Measurements from ENCODE around the gene CREBBP. TPM values are rescaled to one million over a fixed set of nuclear protein-coding genes. Genes with fewer than 3 reads are reported as not detected.
A peak's percentile ranks its signal among the peaks of the same experiment; 100 is the strongest.
"Not testable (repeated sequence)": the region's sequence is repeated elsewhere in the genome, so short reads cannot be mapped to it uniquely, and the experiment has no call there.

CREBBP gene
- total RNA-seq (ENCODE audit: low replicate concordance): 26.6 and 31.5 TPM in 2 replicates

DNA sequence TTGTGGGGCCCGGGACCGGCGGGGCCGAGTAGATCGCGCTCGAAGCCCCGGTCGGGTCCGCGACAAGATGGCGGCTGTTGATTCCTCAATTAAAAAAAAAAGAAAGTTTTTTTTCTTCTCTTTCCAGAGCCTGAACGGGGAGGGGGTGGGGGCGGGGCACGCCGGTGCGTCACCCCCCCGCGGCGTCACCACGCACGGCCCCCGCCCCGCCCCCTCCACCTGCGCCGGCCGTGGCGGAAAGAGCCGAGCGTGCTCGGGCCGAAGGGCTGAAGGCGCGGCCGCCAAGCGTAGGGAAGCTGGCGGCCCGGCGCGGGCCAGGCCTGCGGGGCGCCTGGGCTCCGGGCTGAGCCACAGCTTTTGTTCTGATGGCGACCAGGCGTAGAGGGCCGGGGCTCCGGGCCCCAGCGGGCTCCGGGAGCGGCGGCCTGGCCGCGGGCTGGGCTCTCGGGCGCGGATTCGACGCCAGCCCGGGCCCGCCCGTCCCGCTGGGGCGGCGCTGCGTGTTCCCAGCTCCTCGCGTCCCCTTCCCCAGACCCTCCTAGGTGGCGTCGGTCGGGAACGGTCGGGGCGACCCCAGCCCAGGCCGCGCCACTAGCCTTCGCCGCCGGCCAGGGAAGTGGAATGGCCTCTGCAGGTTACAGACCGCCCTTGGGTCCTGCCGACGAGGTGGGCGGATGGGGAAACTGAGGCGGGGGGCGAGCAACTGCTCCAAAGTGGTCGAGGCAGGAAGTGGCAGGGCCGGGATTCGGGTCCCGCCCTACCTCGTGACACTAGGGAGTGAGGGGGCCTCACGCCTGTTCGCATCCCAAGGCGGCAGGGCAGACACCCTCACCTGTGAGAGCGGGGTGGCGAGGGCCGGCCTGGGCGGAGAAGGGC lies at the start of gene CREBBP:
Gene CREBBP, minus strand, starts transcription at position 91 of the 876 bp plus-strand sequence. CDS start 797 bp downstream, outside the sequence.
- peak; percentile 83 for DNase-seq (ENCODE audit: low read depth)
- TF ChIP-seq, protein P1, sequence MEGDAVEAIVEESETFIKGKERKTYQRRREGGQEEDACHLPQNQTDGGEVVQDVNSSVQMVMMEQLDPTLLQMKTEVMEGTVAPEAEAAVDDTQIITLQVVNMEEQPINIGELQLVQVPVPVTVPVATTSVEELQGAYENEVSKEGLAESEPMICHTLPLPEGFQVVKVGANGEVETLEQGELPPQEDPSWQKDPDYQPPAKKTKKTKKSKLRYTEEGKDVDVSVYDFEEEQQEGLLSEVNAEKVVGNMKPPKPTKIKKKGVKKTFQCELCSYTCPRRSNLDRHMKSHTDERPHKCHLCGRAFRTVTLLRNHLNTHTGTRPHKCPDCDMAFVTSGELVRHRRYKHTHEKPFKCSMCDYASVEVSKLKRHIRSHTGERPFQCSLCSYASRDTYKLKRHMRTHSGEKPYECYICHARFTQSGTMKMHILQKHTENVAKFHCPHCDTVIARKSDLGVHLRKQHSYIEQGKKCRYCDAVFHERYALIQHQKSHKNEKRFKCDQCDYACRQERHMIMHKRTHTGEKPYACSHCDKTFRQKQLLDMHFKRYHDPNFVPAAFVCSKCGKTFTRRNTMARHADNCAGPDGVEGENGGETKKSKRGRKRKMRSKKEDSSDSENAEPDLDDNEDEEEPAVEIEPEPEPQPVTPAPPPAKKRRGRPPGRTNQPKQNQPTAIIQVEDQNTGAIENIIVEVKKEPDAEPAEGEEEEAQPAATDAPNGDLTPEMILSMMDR (IDR thresholded peaks at IDR 0.05; ENCODE audit: insufficient read depth, low read length): no peak
- H3K4me3 ChIP-seq (ENCODE audit: low read depth, low read length): peak within 1 kb of the TSS; percentile 91

- H3K4me3 ChIP-seq (ENCODE audit: low read depth, low read length); DNase-seq (ENCODE audit: low read depth): not testable (repeated sequence)
These were observed 46.6 kb upstream of the CREBBP start for GRCh38 chr16:3927147-3927546.

- TF ChIP-seq, protein P1 (IDR thresholded peaks at IDR 0.05; ENCODE audit: insufficient read depth, low read length): no peak
- DNase-seq (ENCODE audit: low read depth): no peak
- no peak overlapping the region for H3K4me3 ChIP-seq (ENCODE audit: low read depth, low read length)
These were observed 44.2 kb upstream of the CREBBP start for GRCh38 chr16:3924763-3925162.

DNA sequence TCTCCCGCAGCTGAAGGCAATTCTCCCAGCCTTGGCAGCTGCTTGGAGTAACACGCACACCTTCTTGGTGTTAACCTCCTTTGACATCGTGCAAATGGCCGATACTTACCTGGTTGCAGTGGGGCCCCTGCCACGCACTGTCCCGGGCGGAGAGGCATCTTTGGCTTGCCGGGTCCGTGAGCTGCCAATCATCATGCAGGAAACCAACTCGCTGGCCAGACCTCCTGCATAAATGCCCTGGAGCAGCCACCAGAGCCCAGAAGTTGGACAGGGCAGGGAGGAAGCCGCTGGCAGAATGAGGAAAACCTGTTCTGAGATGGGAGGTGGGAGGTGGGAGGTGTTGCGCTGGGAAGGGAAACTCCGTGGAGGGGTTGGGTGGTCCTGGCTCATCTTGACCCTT lies 41.7 kb upstream of the CREBBP start:
- TF ChIP-seq, protein P1 (IDR thresholded peaks at IDR 0.05; ENCODE audit: insufficient read depth, low read length): no peak
- no peak for DNase-seq (ENCODE audit: low read depth)
- H3K4me3 ChIP-seq (ENCODE audit: low read depth, low read length): no peak overlapping the region

- no peak for DNase-seq (ENCODE audit: low read depth)
- no peak overlapping the region for H3K4me3 ChIP-seq (ENCODE audit: low read depth, low read length)
- TF ChIP-seq, protein P1 (IDR thresholded peaks at IDR 0.05; ENCODE audit: insufficient read depth, low read length): no peak
These were observed 39.7 kb upstream of the CREBBP start for GRCh38 chr16:3920206-3920605.

DNA sequence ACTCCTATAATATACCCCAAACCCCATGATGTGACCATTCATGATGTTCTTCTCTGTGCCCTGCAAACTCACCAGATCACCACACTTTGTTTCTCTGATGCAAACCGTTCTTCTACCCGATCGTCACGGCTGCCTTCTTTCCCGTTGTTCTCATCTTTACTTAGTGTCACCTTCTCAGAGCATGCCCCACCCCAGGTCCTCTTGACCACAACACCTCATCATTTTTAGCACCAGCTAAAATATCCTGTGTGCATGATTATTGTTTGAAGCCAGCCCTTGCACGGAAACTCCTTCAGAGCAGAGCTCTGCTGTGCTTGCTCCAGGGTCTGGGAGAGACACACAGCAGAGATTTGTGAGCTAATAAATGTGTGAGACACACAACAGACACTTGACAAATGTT lies 38.9 kb upstream of the CREBBP start:
- H3K4me3 ChIP-seq (ENCODE audit: low read depth, low read length): no peak overlapping the region
- DNase-seq (ENCODE audit: low read depth): no peak
- TF ChIP-seq, protein P1 (IDR thresholded peaks at IDR 0.05; ENCODE audit: insufficient read depth, low read length): no peak

GRCh38 chr16:3915426-3916260 lies 35.1 kb upstream of the CREBBP start:
- TF ChIP-seq, protein P1 (IDR thresholded peaks at IDR 0.05; ENCODE audit: insufficient read depth, low read length): no peak

More at GRCh38 chr16:3915426-3916260, 35.1 kb upstream of the CREBBP start:
- no peak overlapping the region for H3K4me3 ChIP-seq (ENCODE audit: low read depth, low read length)
- no peak for DNase-seq (ENCODE audit: low read depth)
